Panc1 (cell line): ENCODE results near the gene EIF4ENIF1.

Experiments used
- CTCF ChIP-seq: fragments of 450-650 bp; IDR thresholded peaks from 2 replicates; pipeline ENCODE4 v1.5.1; 2017; ENCODE audit warnings: mild to moderate bottlenecking
- POLR2AphosphoS5 ChIP-seq: IDR thresholded peaks from 2 replicates; pipeline ENCODE4 v1.6.1; 2012; ENCODE audit warnings: mild to moderate bottlenecking, low read depth, low read length, moderate library complexity
- REST ChIP-seq, 2 experiments: IDR thresholded peaks; 2 replicates each; pipeline ENCODE4 v1.6.1; 2011 to 2012; ENCODE audit warnings: low read depth in 2 of 2, control low read depth in 1 of 2, low read length in 1 of 2, mild to moderate bottlenecking in 1 of 2, moderate library complexity in 1 of 2; ENCODE audit not compliant: insufficient read depth in 1 of 2
- SIN3A ChIP-seq: IDR thresholded peaks from 2 replicates; pipeline ENCODE4 v1.6.1; 2012; ENCODE audit warnings: low read depth, mild to moderate bottlenecking, low read length, moderate library complexity, borderline replicate concordance; ENCODE audit not compliant: insufficient read depth

- TF ChIP-seq CTCF: no peak
- no peak for TF ChIP-seq POLR2AphosphoS5
- no peak for TF ChIP-seq REST (IDR thresholded peaks at IDR 0.05; ENCODE audit: insufficient read depth in 1 of 2, low read depth in 2 of 2, low read length in 1 of 2)
- no peak for TF ChIP-seq SIN3A
These were observed 53.5 kb downstream of the EIF4ENIF1 start for GRCh38 chr22:31436132-31436531.
